Measurements from ENCODE around the gene SLC52A3. TPM values are rescaled to one million over a fixed set of nuclear protein-coding genes. Genes with fewer than 3 reads are reported as not detected.
"Not testable (repeated sequence)": the region's sequence is repeated elsewhere in the genome, so short reads cannot be mapped to it uniquely, and the experiment has no call there.

SLC52A3 gene
- total and polyA plus RNA-seq, 2 donors (not counting 3 experiments of a cell fraction or from before 2014, with no cell fraction given), result not detected

DNA sequence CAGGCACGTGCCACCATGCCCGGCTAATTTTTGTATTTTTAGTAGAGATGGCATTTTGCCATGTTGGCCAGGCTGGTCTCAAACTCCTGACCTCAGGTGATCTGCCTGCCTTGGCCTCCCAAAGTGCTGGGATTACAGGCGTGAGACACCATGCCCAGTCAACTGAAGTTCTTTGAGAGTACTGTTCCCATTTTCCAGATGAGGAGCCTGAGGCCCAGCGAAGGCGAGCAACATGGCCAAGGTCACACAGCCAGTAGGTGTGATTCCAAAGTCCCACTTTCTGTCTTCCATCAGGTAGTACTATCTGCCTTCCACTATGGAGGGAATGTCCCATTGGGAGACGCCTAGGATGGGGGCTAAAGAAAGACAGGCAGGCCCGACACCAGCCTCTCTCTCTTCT, 43.5 kb downstream of the SLC52A3 start:
- H3K4me2 ChIP-seq (ENCODE audit: insufficient read depth, low read length); DNase-seq (ENCODE audit: low read depth, low spot score); BruUV-seq (replicated peaks); dilution Hi-C loops (cut with MboI; ENCODE audit: extremely low pct_ligation_motif_present, low sequenced_read_pairs); H2AFZ ChIP-seq (ENCODE audit: low read depth, low read length); POLR2A ChIA-PET; FAIRE-seq; intact Hi-C loops (cut with micrococcal nuclease); H3K9me1 ChIP-seq (replicated peaks; ENCODE audit: control insufficient read depth, extremely low read depth, insufficient read depth, low read length); H3K9me3 ChIP-seq (replicated peaks; ENCODE audit: control insufficient read depth, insufficient read depth, low read length); H3K36me3 ChIP-seq (ENCODE audit: control insufficient read depth in 2 of 2, extremely low read depth in 1 of 2, insufficient read depth in 2 of 2, low read length in 2 of 2); H3K27ac ChIP-seq (ENCODE audit: insufficient read depth, low read depth, low read length); H3K4me3 ChIP-seq (replicated peaks in 1 of 3; ENCODE audit: insufficient read depth in 1 of 3, low read depth in 1 of 3, low read length in 3 of 3); H4K20me1 ChIP-seq (replicated peaks; ENCODE audit: control insufficient read depth, extremely low read depth, insufficient read depth, low read length); H3K4me1 ChIP-seq (ENCODE audit: control insufficient read depth, extremely low read depth, insufficient read depth, low read length); H3K79me2 ChIP-seq (ENCODE audit: control insufficient read depth, insufficient read depth, low read length); H3K9ac ChIP-seq (replicated peaks; ENCODE audit: extremely low read depth, insufficient read depth, low read length): not testable (repeated sequence)
- CTCF ChIA-PET, result interaction anchor here (2.6 kb wide), 1 partner anchor 14 kb away, joined by 11 read pairs; no protein-coding TSS in a partner anchor
- H3K27me3 ChIP-seq (ENCODE audit: control insufficient read depth in 2 of 2, insufficient read depth in 2 of 2, low read length in 2 of 2), result peaks cover 22 to 25% of the 10 kb centered on the region in 2 experiments

DNA sequence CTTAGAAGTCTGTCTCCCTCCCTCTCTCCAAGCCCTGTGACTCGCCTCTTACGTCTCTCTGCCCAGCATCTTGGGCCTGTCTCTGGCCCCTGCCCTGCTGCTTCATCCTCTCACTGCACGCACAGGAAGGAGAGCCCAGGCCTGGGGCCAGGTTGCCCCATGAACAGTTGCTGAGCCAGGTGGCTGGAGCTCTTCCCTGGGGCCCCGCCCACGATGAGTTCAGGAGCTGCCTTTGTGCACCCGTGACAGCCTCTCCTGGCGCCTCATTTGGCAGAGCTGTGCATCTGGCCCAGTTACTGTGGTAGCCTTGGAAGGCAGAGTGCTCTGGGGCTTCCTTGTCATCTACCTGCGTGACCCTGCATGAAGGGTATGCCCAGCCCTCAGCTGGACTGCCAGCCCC, 44.5 kb downstream of the SLC52A3 start:
- Histone ChIP-seq H3K36me3 (ENCODE audit: control insufficient read depth in 2 of 2, extremely low read depth in 1 of 2, insufficient read depth in 2 of 2, low read length in 2 of 2) (no peaks in the 10 kb centered on the region), H3K79me2 (ENCODE audit: control insufficient read depth, insufficient read depth, low read length) (no peaks in the 10 kb centered on the region), H3K4me3 (replicated peaks in 1 of 3; ENCODE audit: insufficient read depth in 1 of 3, low read depth in 1 of 3, low read length in 3 of 3) (no peak overlapping the region), H3K9ac (replicated peaks; ENCODE audit: extremely low read depth, insufficient read depth, low read length) (no peak overlapping the region), H3K9me3 (replicated peaks; ENCODE audit: control insufficient read depth, insufficient read depth, low read length) (no peaks in the 10 kb centered on the region), H4K20me1 (replicated peaks; ENCODE audit: control insufficient read depth, extremely low read depth, insufficient read depth, low read length) (no peaks in the 10 kb centered on the region), H3K4me1 (ENCODE audit: control insufficient read depth, extremely low read depth, insufficient read depth, low read length) (no peaks in the 10 kb centered on the region), H3K4me2 (ENCODE audit: insufficient read depth, low read length) (no peak overlapping the region), H3K9me1 (replicated peaks; ENCODE audit: control insufficient read depth, extremely low read depth, insufficient read depth, low read length) (no peaks in the 10 kb centered on the region), H3K27me3 (ENCODE audit: control insufficient read depth in 2 of 2, insufficient read depth in 2 of 2, low read length in 2 of 2) (peaks cover 16 to 17% of the 10 kb centered on the region in 2 experiments), H2AFZ (ENCODE audit: low read depth, low read length) (no peak overlapping the region), H3K27ac (ENCODE audit: insufficient read depth, low read depth, low read length) (no peak overlapping the region)
- TF ChIP-seq POLR2AphosphoS5 (IDR thresholded peaks at IDR 0.05; ENCODE audit: insufficient read depth, low read depth, low read length), result no peak
- no peak for TF ChIP-seq FOS (IDR thresholded peaks at IDR 0.05; ENCODE audit: borderline replicate concordance, insufficient read depth, low read length)
- TF ChIP-seq, protein P1, sequence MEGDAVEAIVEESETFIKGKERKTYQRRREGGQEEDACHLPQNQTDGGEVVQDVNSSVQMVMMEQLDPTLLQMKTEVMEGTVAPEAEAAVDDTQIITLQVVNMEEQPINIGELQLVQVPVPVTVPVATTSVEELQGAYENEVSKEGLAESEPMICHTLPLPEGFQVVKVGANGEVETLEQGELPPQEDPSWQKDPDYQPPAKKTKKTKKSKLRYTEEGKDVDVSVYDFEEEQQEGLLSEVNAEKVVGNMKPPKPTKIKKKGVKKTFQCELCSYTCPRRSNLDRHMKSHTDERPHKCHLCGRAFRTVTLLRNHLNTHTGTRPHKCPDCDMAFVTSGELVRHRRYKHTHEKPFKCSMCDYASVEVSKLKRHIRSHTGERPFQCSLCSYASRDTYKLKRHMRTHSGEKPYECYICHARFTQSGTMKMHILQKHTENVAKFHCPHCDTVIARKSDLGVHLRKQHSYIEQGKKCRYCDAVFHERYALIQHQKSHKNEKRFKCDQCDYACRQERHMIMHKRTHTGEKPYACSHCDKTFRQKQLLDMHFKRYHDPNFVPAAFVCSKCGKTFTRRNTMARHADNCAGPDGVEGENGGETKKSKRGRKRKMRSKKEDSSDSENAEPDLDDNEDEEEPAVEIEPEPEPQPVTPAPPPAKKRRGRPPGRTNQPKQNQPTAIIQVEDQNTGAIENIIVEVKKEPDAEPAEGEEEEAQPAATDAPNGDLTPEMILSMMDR (IDR thresholded peaks at IDR 0.05; ENCODE audit: extremely low read depth in 1 of 2, insufficient read depth in 1 of 2, low read depth in 1 of 2, low read length in 2 of 2), result no peak
- TF ChIP-seq MYC (IDR thresholded peaks at IDR 0.05; ENCODE audit: low read depth, low read length), result no peak
- no peak for TF ChIP-seq GATA2 (IDR thresholded peaks at IDR 0.05; ENCODE audit: insufficient read depth, insufficient read length, low read depth, low read length)
- TF ChIP-seq, protein P2, sequence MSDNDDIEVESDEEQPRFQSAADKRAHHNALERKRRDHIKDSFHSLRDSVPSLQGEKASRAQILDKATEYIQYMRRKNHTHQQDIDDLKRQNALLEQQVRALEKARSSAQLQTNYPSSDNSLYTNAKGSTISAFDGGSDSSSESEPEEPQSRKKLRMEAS (IDR thresholded peaks at IDR 0.05; ENCODE audit: insufficient read depth, insufficient read length), result no peak
- TF ChIP-seq POLR2A (IDR thresholded peaks at IDR 0.05; ENCODE audit: low read depth, low read length), result no peak
- no peak for TF ChIP-seq JUN (IDR thresholded peaks at IDR 0.05; ENCODE audit: borderline replicate concordance, insufficient read depth, insufficient read length, low read depth)
- no peak for TF ChIP-seq EZH2 (IDR thresholded peaks at IDR 0.05; ENCODE audit: borderline replicate concordance, low read depth, low read length, severe bottlenecking)
- dilution Hi-C loops (cut with MboI; ENCODE audit: extremely low pct_ligation_motif_present, low sequenced_read_pairs), result no loop called here
- FAIRE-seq (no peak), DNase-seq (ENCODE audit: low read depth, low spot score) (no peak)
- BruUV-seq (replicated peaks), result no TSS peak
- POLR2A ChIA-PET, result no interaction called here
- CTCF ChIA-PET, result interaction anchor here (0.6 kb wide), 1 partner anchor 15 kb away, joined by 3 read pairs; no protein-coding TSS in a partner anchor
- intact Hi-C loops (cut with micrococcal nuclease), result no loop called here
